ENCODE results near the gene CCL18. TPM values are rescaled to one million over a fixed set of nuclear protein-coding genes. Genes with fewer than 3 reads are reported as not detected.

CCL18 gene
- total RNA-seq, 1 donor from 2014 or later, result not detected

GRCh38 chr17:36024106-36024869 is 39.8 kb upstream of the CCL18 start:
- Mint-ChIP-seq H3K9me3 (no peaks in the 10 kb centered on the region), H3K4me1 (peaks cover 7% of the 10 kb centered on the region), H3K4me3 (no peak overlapping the region), H3K36me3 (ENCODE audit: low read depth) (no peaks in the 10 kb centered on the region), H3K27ac (ENCODE audit: unreplicated experiment) (no peak overlapping the region), H3K27me3 (ENCODE audit: low read depth) (peaks cover 34% of the 10 kb centered on the region)
- no peak for DNase-seq (ENCODE audit: low read depth, low spot score)
- no peak for TF ChIP-seq CTCF (conservative IDR thresholded peaks at IDR 0.05)

GRCh38 chr17:36027761-36028160 is 36.3 kb upstream of the CCL18 start:
- TF ChIP-seq CTCF (conservative IDR thresholded peaks at IDR 0.05), result no peak
- Mint-ChIP-seq H3K36me3 (ENCODE audit: low read depth) (no peaks in the 10 kb centered on the region), H3K9me3 (no peaks in the 10 kb centered on the region), H3K27ac (ENCODE audit: unreplicated experiment) (no peak overlapping the region), H3K27me3 (ENCODE audit: low read depth) (peaks cover 14% of the 10 kb centered on the region), H3K4me1 (peaks cover 21% of the 10 kb centered on the region), H3K4me3 (no peak overlapping the region)
- no peak for DNase-seq (ENCODE audit: low read depth, low spot score)

GRCh38 chr17:36030956-36031355 is 33.1 kb upstream of the CCL18 start:
- no peak overlapping the region for H3K27ac Mint-ChIP-seq (ENCODE audit: unreplicated experiment)

GRCh38 chr17:36034127-36034526 is 29.9 kb upstream of the CCL18 start:
- TF ChIP-seq CTCF (conservative IDR thresholded peaks at IDR 0.05), result no peak
- Mint-ChIP-seq H3K4me1 (peaks cover 14% of the 10 kb centered on the region), H3K27ac (ENCODE audit: unreplicated experiment) (no peak overlapping the region), H3K9me3 (no peaks in the 10 kb centered on the region), H3K36me3 (ENCODE audit: low read depth) (no peaks in the 10 kb centered on the region), H3K4me3 (no peak overlapping the region), H3K27me3 (ENCODE audit: low read depth) (peaks cover 25% of the 10 kb centered on the region)
- DNase-seq (ENCODE audit: low read depth, low spot score), result no peak

More at GRCh38 chr17:36030956-36031355, 33.1 kb upstream of the CCL18 start:
- Mint-ChIP-seq H3K4me1 (peaks cover 14% of the 10 kb centered on the region), H3K27me3 (ENCODE audit: low read depth) (peaks cover 25% of the 10 kb centered on the region), H3K36me3 (ENCODE audit: low read depth) (no peaks in the 10 kb centered on the region), H3K9me3 (no peaks in the 10 kb centered on the region), H3K4me3 (no peak overlapping the region)
- no peak for DNase-seq (ENCODE audit: low read depth, low spot score)
- TF ChIP-seq CTCF (conservative IDR thresholded peaks at IDR 0.05), result no peak

- Mint-ChIP-seq H3K4me1 (no peaks in the 10 kb centered on the region), H3K36me3 (ENCODE audit: low read depth) (no peaks in the 10 kb centered on the region), H3K27me3 (ENCODE audit: low read depth) (peaks cover 19% of the 10 kb centered on the region), H3K4me3 (no peak overlapping the region), H3K9me3 (no peaks in the 10 kb centered on the region), H3K27ac (ENCODE audit: unreplicated experiment) (no peak overlapping the region)
- DNase-seq (ENCODE audit: low read depth, low spot score), result no peak
- no peak for TF ChIP-seq CTCF (conservative IDR thresholded peaks at IDR 0.05)
Observed at GRCh38 chr17:36036235-36036634, 27.8 kb upstream of the CCL18 start.

All from neural crest cell (in vitro differentiated cells).